ENCODE measurements around the gene CADPS. TPM values are rescaled to one million over a fixed set of nuclear protein-coding genes. Genes with fewer than 3 reads are reported as not detected.

The CADPS gene
- total and polyA plus RNA-seq, 4 donors = 0.13 to 3.6 (median 0.49) TPM

DNA sequence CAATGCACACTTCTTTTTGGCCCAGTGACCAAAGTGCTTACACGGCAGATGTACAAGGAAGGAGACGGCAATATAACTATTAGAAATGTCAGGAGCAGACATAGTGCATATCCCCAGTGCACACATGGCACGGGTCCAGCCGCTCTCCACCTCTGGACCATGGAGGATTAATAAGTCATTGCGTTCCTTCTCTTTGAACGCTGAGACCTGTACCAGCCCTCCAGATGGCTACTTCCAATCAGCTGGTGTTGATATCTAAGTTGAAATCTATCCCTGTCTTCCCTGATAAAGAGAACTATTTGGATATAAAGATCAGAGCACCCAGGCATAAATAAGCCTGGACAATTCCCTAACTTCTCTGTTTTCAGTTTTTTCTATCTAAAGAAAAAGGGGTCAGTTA lies 212.5 kb downstream of the CADPS start:
- DNase-seq (no peak), ATAC-seq (ENCODE audit: insufficient read depth, low FRiP score) (no peak)
- 83 to 84% methylated on average over 6 of the region's 6 CpGs for WGBS, 2 donors

DNA sequence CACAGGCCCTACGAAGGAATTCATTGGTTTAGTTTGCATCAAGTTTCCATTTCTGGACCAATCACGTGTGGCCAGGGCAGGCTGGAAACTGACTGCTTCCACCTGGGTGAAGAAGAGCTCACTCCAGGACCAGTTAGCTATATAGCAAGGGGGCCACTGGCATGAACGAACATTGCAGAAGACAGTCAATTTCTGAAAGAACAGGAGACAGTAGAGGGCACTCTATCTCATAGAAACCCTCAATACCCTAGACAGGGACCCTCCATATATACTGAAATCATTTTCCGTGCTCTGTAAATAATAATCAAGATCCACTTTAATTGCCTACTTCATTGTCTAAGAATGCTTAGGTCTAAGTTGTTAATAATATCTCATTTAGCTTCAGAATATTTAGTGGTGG lies 215.6 kb downstream of the CADPS start:
- 55 to 58% methylated on average over 4 of the region's 4 CpGs for WGBS, 2 donors

More for the DNA sequence above, 212.5 kb downstream of the CADPS start:
- no peaks in the 10 kb centered on the region for H3K9me3 ChIP-seq (ENCODE audit: control insufficient read depth in 4 of 4, insufficient read depth in 3 of 4, low read length in 3 of 4)
- H3K27ac ChIP-seq (ENCODE audit: low read depth in 1 of 2, low read length in 1 of 2) = no peak overlapping the region
- TF ChIP-seq, protein P1, sequence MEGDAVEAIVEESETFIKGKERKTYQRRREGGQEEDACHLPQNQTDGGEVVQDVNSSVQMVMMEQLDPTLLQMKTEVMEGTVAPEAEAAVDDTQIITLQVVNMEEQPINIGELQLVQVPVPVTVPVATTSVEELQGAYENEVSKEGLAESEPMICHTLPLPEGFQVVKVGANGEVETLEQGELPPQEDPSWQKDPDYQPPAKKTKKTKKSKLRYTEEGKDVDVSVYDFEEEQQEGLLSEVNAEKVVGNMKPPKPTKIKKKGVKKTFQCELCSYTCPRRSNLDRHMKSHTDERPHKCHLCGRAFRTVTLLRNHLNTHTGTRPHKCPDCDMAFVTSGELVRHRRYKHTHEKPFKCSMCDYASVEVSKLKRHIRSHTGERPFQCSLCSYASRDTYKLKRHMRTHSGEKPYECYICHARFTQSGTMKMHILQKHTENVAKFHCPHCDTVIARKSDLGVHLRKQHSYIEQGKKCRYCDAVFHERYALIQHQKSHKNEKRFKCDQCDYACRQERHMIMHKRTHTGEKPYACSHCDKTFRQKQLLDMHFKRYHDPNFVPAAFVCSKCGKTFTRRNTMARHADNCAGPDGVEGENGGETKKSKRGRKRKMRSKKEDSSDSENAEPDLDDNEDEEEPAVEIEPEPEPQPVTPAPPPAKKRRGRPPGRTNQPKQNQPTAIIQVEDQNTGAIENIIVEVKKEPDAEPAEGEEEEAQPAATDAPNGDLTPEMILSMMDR (IDR thresholded peaks at IDR 0.05; ENCODE audit: control extremely low read depth, extremely low read depth) = no peak
- H3K4me1 ChIP-seq (ENCODE audit: control insufficient read depth in 5 of 5, insufficient read depth in 5 of 5, low read length in 5 of 5) = peaks cover 0 to 2% (median 0%) of the 10 kb centered on the region in 5 donors
- no peaks in the 10 kb centered on the region for H3K36me3 ChIP-seq (ENCODE audit: control insufficient read depth in 4 of 4, insufficient read depth in 4 of 4, low read length in 4 of 4)
- H3K4me3 ChIP-seq = no peak overlapping the region
- H3K27me3 ChIP-seq (ENCODE audit: control insufficient read depth in 3 of 3, insufficient read depth in 3 of 3, low read length in 2 of 3) = peaks cover 0 to 5% (median 0%) of the 10 kb centered on the region in 3 donors
- no peak overlapping the region for H3K9ac ChIP-seq (ENCODE audit: insufficient read depth in 1 of 2, low read length in 2 of 2)

DNA sequence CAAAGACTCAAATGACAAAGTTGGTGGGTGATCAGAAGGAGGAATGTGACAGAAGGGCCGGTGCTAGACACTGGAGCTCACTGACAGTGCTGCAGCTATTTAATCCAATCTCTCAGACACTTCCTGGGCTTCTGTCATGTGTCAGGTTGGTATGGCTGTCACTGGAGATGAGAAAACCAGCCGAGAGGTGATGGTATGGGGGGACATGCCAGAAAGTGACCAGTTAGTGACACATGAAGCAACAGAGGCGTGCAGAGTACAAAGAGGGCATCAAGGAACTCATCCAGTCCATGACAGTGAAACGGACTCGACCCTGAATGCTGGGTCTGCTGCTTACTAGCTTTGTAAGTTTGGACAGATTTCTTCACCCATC lies 219.5 kb downstream of the CADPS start:
- Histone ChIP-seq H3K9ac (ENCODE audit: insufficient read depth in 1 of 2, low read length in 2 of 2) (no peak overlapping the region), H3K36me3 (ENCODE audit: control insufficient read depth in 4 of 4, insufficient read depth in 4 of 4, low read length in 4 of 4) (peaks cover 0 to 2% (median 0%) of the 10 kb centered on the region in 4 donors), H3K27me3 (ENCODE audit: control insufficient read depth in 3 of 3, insufficient read depth in 3 of 3, low read length in 2 of 3) (peaks cover 0 to 7% (median 6%) of the 10 kb centered on the region in 3 donors), H3K27ac (ENCODE audit: low read depth in 1 of 2, low read length in 1 of 2) (peak overlapping the region in 1 of 2 donors; percentile 1), H3K4me3 (no peak overlapping the region), H3K4me1 (ENCODE audit: control insufficient read depth in 5 of 5, insufficient read depth in 5 of 5, low read length in 5 of 5) (peaks cover 0 to 10% (median 0%) of the 10 kb centered on the region in 5 donors), H3K9me3 (ENCODE audit: control insufficient read depth in 4 of 4, insufficient read depth in 3 of 4, low read length in 3 of 4) (no peaks in the 10 kb centered on the region)
- ATAC-seq (ENCODE audit: insufficient read depth, low FRiP score) = no peak
- TF ChIP-seq, protein P1 (IDR thresholded peaks at IDR 0.05; ENCODE audit: control extremely low read depth, extremely low read depth) = no peak
- DNase-seq = no peak
- WGBS, 2 donors = 60 to 84% methylated on average over 5 of the region's 5 CpGs

More for the DNA sequence above, 215.6 kb downstream of the CADPS start:
- ATAC-seq (ENCODE audit: insufficient read depth, low FRiP score) = no peak
- TF ChIP-seq, protein P1 (IDR thresholded peaks at IDR 0.05; ENCODE audit: control extremely low read depth, extremely low read depth) = no peak
- Histone ChIP-seq H3K9me3 (ENCODE audit: control insufficient read depth in 4 of 4, insufficient read depth in 3 of 4, low read length in 3 of 4) (no peaks in the 10 kb centered on the region), H3K27me3 (ENCODE audit: control insufficient read depth in 3 of 3, insufficient read depth in 3 of 3, low read length in 2 of 3) (peaks cover 0 to 9% (median 6%) of the 10 kb centered on the region in 3 donors), H3K36me3 (ENCODE audit: control insufficient read depth in 4 of 4, insufficient read depth in 4 of 4, low read length in 4 of 4) (no peaks in the 10 kb centered on the region), H3K9ac (ENCODE audit: insufficient read depth in 1 of 2, low read length in 2 of 2) (no peak overlapping the region), H3K4me3 (no peak overlapping the region), H3K4me1 (ENCODE audit: control insufficient read depth in 5 of 5, insufficient read depth in 5 of 5, low read length in 5 of 5) (peaks cover 0 to 10% (median 0%) of the 10 kb centered on the region in 5 donors), H3K27ac (ENCODE audit: low read depth in 1 of 2, low read length in 1 of 2) (no peak overlapping the region)
- no peak for DNase-seq

All from lung (tissue), 12 donors.